PC-3 (cell line): ENCODE data around the gene GFPT2. TPM values are rescaled to one million over a fixed set of nuclear protein-coding genes. Genes with fewer than 3 reads are reported as not detected.

Experiments used
- ATAC-seq: fragments of 200-7000 bp; cut with Tn5 transposase; 2 replicates; pipeline ENCODE4 v1.9.1; 2020; ENCODE audit warnings: mild to moderate bottlenecking, moderate library complexity
- BruUV-seq: library from RNA; stranded (reverse); fragments of 400-500 nt; replicated peaks from 2 replicates; lab custom pipeline; 2021; lab: Mats Ljungman, UMichigan
- CTCF ChIA-PET: fragments of 300-600 bp; sonication (Branson Sonifier 250); formaldehyde crosslinking; loops from one replicate; lab custom pipeline; 2022; ENCODE audit warnings: antibody characterized with exemption; lab: Charles Lee
- POLR2A ChIA-PET: fragments of 300-600 bp; sonication (Branson Sonifier 250); formaldehyde crosslinking; loops from one replicate; lab custom pipeline; 2022; ENCODE audit warnings: antibody characterized with exemption; ENCODE audit not compliant: unreplicated experiment; lab: Charles Lee
- DNase-seq: peaks from one replicate; pipeline ENCODE4 v3.0.0-alpha.2; 2015
- H2AFZ ChIP-seq: fragments of 300-600 bp; sonication (generic); 2 replicates; pipeline ENCODE4 v1.6.0; 2016; ENCODE audit warnings: antibody characterized with exemption, low read length
- H3F3A ChIP-seq: fragments of 300-600 bp; sonication (generic); one replicate; pipeline ENCODE4 v1.6.0; 2017; ENCODE audit warnings: antibody characterized with exemption, low read length, control low read depth, mild to moderate bottlenecking; ENCODE audit not compliant: unreplicated experiment
- H3K27ac ChIP-seq: fragments of 300-600 bp; sonication (generic); 2 replicates; pipeline ENCODE4 v1.5.1; 2016; ENCODE audit warnings: mild to moderate bottlenecking, low read length
- H3K27me3 ChIP-seq: fragments of 300-600 bp; sonication (generic); 2 replicates; pipeline ENCODE4 v1.6.1; 2016; ENCODE audit warnings: low read length, mixed read lengths
- H3K36me3 ChIP-seq: fragments of 300-600 bp; sonication (generic); 2 replicates; pipeline ENCODE4 v1.6.1; 2016; ENCODE audit warnings: low read depth, mixed run types, low read length, mixed read lengths
- H3K4me1 ChIP-seq: fragments of 300-600 bp; sonication (generic); 2 replicates; pipeline ENCODE4 v1.5.1; 2016; ENCODE audit warnings: low read length; ENCODE audit not compliant: insufficient read depth
- H3K4me2 ChIP-seq: fragments of 300-600 bp; sonication (generic); 2 replicates; pipeline ENCODE4 v1.6.0; 2016; ENCODE audit warnings: low read length
- H3K4me3 ChIP-seq: fragments of 300-600 bp; sonication (generic); 2 replicates; pipeline ENCODE4 v1.5.1; 2016; ENCODE audit warnings: mild to moderate bottlenecking, low read length, mixed read lengths
- H3K79me2 ChIP-seq: fragments of 300-600 bp; sonication (generic); 2 replicates; pipeline ENCODE4 v1.6.1; 2017; ENCODE audit warnings: low read length, mixed read lengths
- H3K9ac ChIP-seq: fragments of 300-600 bp; sonication (generic); 2 replicates; pipeline ENCODE4 v1.6.0; 2016; ENCODE audit warnings: mild to moderate bottlenecking, low read length
- H3K9me2 ChIP-seq: fragments of 300-600 bp; sonication (generic); replicated peaks from 2 replicates; pipeline ENCODE4 v1.6.1; 2016; ENCODE audit warnings: mixed run types, low read length, mixed read lengths
- H3K9me3 ChIP-seq: fragments of 300-600 bp; sonication (generic); 2 replicates; pipeline ENCODE4 v1.6.1; 2016; ENCODE audit warnings: low read length, mixed read lengths
- H4K20me1 ChIP-seq: fragments of 300-600 bp; sonication (generic); 2 replicates; pipeline ENCODE4 v1.6.1; 2016; ENCODE audit warnings: low read length, mixed read lengths
- EZH2 ChIP-seq: fragments of 300-600 bp; sonication (generic); IDR thresholded peaks from one replicate; pipeline ENCODE4 v1.6.1; 2017; ENCODE audit warnings: antibody characterized with exemption, mild to moderate bottlenecking, low read length; ENCODE audit not compliant: unreplicated experiment
- EZH2phosphoT487 ChIP-seq: fragments of 300-600 bp; sonication (generic); IDR thresholded peaks from 2 replicates; pipeline ENCODE4 v1.6.1; 2018; ENCODE audit warnings: mild to moderate bottlenecking, antibody characterized with exemption, low read length, borderline replicate concordance
- intact Hi-C: fragments of 100-400 bp; cut with micrococcal nuclease; formaldehyde crosslinking; loops from 2 replicates; pipeline ENCODE4 v1.9.0; 2023
- total RNA-seq: library from RNA; depleted of rRNA; stranded (reverse); fragments of >200 nt; gene quantifications from 2 replicates; pipeline ENCODE4 v1.2.3, GENCODE V29; 2014
- TF ChIP-seq, protein P1 (sequence below): fragments of 300-600 bp; sonication (generic); conservative IDR thresholded peaks from 2 replicates; pipeline ENCODE4 v1.5.1; 2017; ENCODE audit warnings: antibody characterized with exemption, low read depth, mild to moderate bottlenecking, low read length

The GFPT2 gene
- total RNA-seq, 1 experiment from 2014 or later: 2.2 TPM

DNA sequence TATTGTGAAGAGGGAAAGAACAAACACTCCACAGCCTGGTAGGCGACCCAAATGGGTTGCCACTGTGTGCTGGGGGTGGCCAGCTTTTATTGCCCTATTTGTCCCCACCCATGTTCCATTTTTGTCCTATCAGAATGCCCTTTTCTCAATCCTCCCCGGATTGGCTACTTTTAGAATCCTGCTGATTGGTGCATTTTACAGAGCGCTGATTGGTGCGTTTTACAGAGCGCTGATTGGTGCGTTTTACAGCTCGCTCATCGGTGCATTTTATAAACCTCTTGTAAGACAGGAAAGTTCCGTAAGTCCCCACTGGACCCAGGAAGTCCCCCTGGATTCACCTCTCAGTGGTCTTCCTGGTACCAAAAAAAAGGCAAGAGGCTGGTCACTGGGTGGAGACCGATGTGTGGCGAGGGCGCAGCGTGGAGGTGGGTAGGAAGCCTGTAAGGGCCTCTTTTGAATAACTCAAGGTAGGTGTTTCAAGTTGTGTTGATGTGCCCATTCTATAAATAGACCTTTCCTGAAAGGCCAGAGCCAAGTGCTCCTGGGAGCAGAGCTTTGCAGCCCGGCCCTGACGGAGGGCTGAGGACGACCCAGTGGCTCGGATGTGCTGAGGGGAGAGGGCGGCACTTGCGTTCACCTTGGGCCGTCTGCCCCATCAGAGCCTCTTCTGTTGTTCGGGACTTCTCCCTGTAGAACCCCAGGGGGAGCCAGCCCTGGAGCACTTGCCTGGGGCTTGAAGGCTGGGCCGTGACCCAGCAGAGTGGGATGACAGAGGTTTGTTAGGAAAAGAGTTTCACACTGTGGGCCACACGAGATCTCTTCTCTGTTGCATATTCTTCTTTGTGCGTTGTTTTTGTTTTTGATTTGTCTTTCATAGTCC lies 7.2 kb upstream of the GFPT2 start:
- no peak overlapping the region for H2AFZ ChIP-seq
- no TSS peak for BruUV-seq
- no peaks in the 10 kb centered on the region for H3K9me3 ChIP-seq
- TF ChIP-seq EZH2phosphoT487 (no peak), EZH2 (no peak)
- TF ChIP-seq, protein P1, sequence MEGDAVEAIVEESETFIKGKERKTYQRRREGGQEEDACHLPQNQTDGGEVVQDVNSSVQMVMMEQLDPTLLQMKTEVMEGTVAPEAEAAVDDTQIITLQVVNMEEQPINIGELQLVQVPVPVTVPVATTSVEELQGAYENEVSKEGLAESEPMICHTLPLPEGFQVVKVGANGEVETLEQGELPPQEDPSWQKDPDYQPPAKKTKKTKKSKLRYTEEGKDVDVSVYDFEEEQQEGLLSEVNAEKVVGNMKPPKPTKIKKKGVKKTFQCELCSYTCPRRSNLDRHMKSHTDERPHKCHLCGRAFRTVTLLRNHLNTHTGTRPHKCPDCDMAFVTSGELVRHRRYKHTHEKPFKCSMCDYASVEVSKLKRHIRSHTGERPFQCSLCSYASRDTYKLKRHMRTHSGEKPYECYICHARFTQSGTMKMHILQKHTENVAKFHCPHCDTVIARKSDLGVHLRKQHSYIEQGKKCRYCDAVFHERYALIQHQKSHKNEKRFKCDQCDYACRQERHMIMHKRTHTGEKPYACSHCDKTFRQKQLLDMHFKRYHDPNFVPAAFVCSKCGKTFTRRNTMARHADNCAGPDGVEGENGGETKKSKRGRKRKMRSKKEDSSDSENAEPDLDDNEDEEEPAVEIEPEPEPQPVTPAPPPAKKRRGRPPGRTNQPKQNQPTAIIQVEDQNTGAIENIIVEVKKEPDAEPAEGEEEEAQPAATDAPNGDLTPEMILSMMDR: no peak
- H3K9ac ChIP-seq: no peak overlapping the region
- H4K20me1 ChIP-seq: no peaks in the 10 kb centered on the region
- DNase-seq (no peak), ATAC-seq (no peak)
- H3K36me3 ChIP-seq: no peaks in the 10 kb centered on the region
- peaks cover 14% of the 10 kb centered on the region for H3K4me1 ChIP-seq
- CTCF ChIA-PET: no interaction called here
- no peaks in the 10 kb centered on the region for H3K27me3 ChIP-seq
- H3K9me2 ChIP-seq: no peaks in the 10 kb centered on the region
- H3K4me2 ChIP-seq: no peak overlapping the region
- POLR2A ChIA-PET: no interaction called here
- no peaks in the 10 kb centered on the region for H3F3A ChIP-seq
- no peak overlapping the region for H3K4me3 ChIP-seq
- intact Hi-C loops: no loop called here
- H3K79me2 ChIP-seq: no peaks in the 10 kb centered on the region
- no peak overlapping the region for H3K27ac ChIP-seq

- H4K20me1 ChIP-seq: no peaks in the 10 kb centered on the region
- H3K27ac ChIP-seq: no peak overlapping the region; the same call in 1 of the 2 replicates
- H3K4me3 ChIP-seq: no peak overlapping the region
- H3K4me2 ChIP-seq: 0 out of 2 replicates have a peak overlapping the region, but pooled peaks have one; percentile 19
- H2AFZ ChIP-seq: no peak overlapping the region
- H3K9me2 ChIP-seq: no peaks in the 10 kb centered on the region
- H3K4me1 ChIP-seq: peaks cover 14% of the 10 kb centered on the region
- DNase-seq: no peak
- ATAC-seq: no peak
- H3K9me3 ChIP-seq: no peaks in the 10 kb centered on the region
- intact Hi-C loops: no loop called here
- H3F3A ChIP-seq: no peaks in the 10 kb centered on the region
- H3K27me3 ChIP-seq: no peaks in the 10 kb centered on the region
- no peaks in the 10 kb centered on the region for H3K79me2 ChIP-seq
- no TSS peak for BruUV-seq
- TF ChIP-seq EZH2: no peak
- TF ChIP-seq, protein P1: no peak
- TF ChIP-seq EZH2phosphoT487: no peak
- ChIA-PET POLR2A (interaction anchor here (0.6 to 0.8 kb wide), 2 partner anchors 45 to 77 kb away, joined by 3 read pairs; no protein-coding TSS in a partner anchor), CTCF (no interaction called here)
- H3K9ac ChIP-seq: no peak overlapping the region
- no peaks in the 10 kb centered on the region for H3K36me3 ChIP-seq
These were observed 5.6 kb upstream of the GFPT2 start for GRCh38 chr5:180358694-180359093.

GRCh38 chr5:180358179-180358578 lies 5.0 kb upstream of the GFPT2 start:
- peak; percentile 70 for ATAC-seq
- peaks cover 14% of the 10 kb centered on the region for H3K4me1 ChIP-seq
- no peak overlapping the region for H2AFZ ChIP-seq
- no peaks in the 10 kb centered on the region for H3K36me3 ChIP-seq
- no peak overlapping the region for H3K4me3 ChIP-seq
- no peak overlapping the region; the same call in 1 of the 2 replicates for H3K27ac ChIP-seq
- intact Hi-C loops: no loop called here
- DNase-seq: peak; percentile 53
- H3K9me3 ChIP-seq: no peaks in the 10 kb centered on the region
- H3K9ac ChIP-seq: no peak overlapping the region
- no peaks in the 10 kb centered on the region for H4K20me1 ChIP-seq
- H3K9me2 ChIP-seq: no peaks in the 10 kb centered on the region
- ChIA-PET CTCF (no interaction called here), POLR2A (interaction anchor here (0.8 kb wide), 1 partner anchor 44 kb away, joined by 3 read pairs; no protein-coding TSS in a partner anchor)
- H3K27me3 ChIP-seq: no peaks in the 10 kb centered on the region
- TF ChIP-seq, protein P1: no peak
- TF ChIP-seq EZH2 (no peak), EZH2phosphoT487 (no peak)
- H3K4me2 ChIP-seq: 0 out of 2 replicates have a peak overlapping the region, but pooled peaks have one; percentile 19
- H3K79me2 ChIP-seq: no peaks in the 10 kb centered on the region
- no TSS peak for BruUV-seq
- no peaks in the 10 kb centered on the region for H3F3A ChIP-seq
